Adipose tissue (tissue), 3 donors: ENCODE measurements around the gene ZNF782. TPM values are rescaled to one million over a fixed set of nuclear protein-coding genes. Genes with fewer than 3 reads are reported as not detected.
"Not testable (repeated sequence)": the region's sequence is repeated elsewhere in the genome, so short reads cannot be mapped to it uniquely, and the experiment has no call there.

Experiments
- H3K27ac ChIP-seq: one replicate; pipeline ENCODE4 v1.5.1; 2013; ENCODE audit warnings: low read depth, low read length
- WGBS, 3 donors: extraction: QIAGEN DNeasy Blood & Tissue Kit; methylation state at CpG; one replicate each; pipeline ENCODE4 v1.1.7; 2013; 5-methylcytosine and 5-hydroxymethylcytosine counted together
- polyA plus RNA-seq, 3 donors: library from polyadenylated mRNA; stranded (reverse); fragments of 200-250 nt; gene quantifications; one replicate each; pipeline ENCODE4 v1.2.3, GENCODE V29; 2013
- donor health status: healthy with polysubstance abuse.
- donor health status: Bipolar disorder and iron deficiency.
- donor health status: healthy.

ZNF782 gene
- polyA plus RNA-seq, 3 donors, result 0.67 to 2.5 (median 1.1) TPM

GRCh38 chr9:96858018-96858573 is 3.8 kb upstream of the ZNF782 start:
- no peak overlapping the region for H3K27ac ChIP-seq
- 82 to 94% (median 91%) methylated on average over 2 of the region's 2 CpGs for WGBS, 3 donors

- H3K27ac ChIP-seq, result no peak overlapping the region
- 10 to 21% (median 17%) methylated on average over 6 of the region's 6 CpGs for WGBS, 3 donors
These were observed 2.3 kb upstream of the ZNF782 start for GRCh38 chr9:96856363-96857286.

GRCh38 chr9:96854651-96855273 is 448 bp upstream of the ZNF782 start:
- 18 to 21% (median 20%) methylated on average over 16 of the region's 16 CpGs for WGBS, 3 donors

GRCh38 chr9:96852676-96853075 is 1.6 kb downstream of the ZNF782 start:
- H3K27ac ChIP-seq, result no peak overlapping the region
- 52 to 87% (median 82%) methylated on average over 4 of the region's 4 CpGs for WGBS, 3 donors

More at GRCh38 chr9:96854651-96855273, 448 bp upstream of the ZNF782 start:
- H3K27ac ChIP-seq, result no peak overlapping the region

GRCh38 chr9:96844040-96844439 is 10.3 kb downstream of the ZNF782 start:
- 18 to 86% (median 82%) methylated on average over 2 of the region's 2 CpGs for WGBS, 3 donors
- no peak overlapping the region for H3K27ac ChIP-seq

- WGBS, 3 donors, result 96 to 98% (median 96%) methylated on average over 6 of the region's 6 CpGs
- H3K27ac ChIP-seq, result no peak overlapping the region
These were observed 35.8 kb downstream of the ZNF782 start for GRCh38 chr9:96818533-96818932.

GRCh38 chr9:96817973-96818372 is 36.3 kb downstream of the ZNF782 start:
- no peak overlapping the region for H3K27ac ChIP-seq
- whole genome bisulfite sequencing, 3 donors, result 99 to 100% (median 100%) methylated on average over 2 of the region's 2 CpGs

- H3K27ac ChIP-seq, result no peak overlapping the region
- 92 to 97% (median 96%) methylated on average over 1 of the region's 1 CpG for WGBS, 3 donors
These were observed 40.7 kb downstream of the ZNF782 start for GRCh38 chr9:96813607-96814006.

- WGBS, 3 donors, result 100% methylated on average over 1 of the region's 2 CpGs; no CpG with 5 or more reads in 2 of the 3 donors
- not testable (repeated sequence) for H3K27ac ChIP-seq
These were observed 55.4 kb downstream of the ZNF782 start for GRCh38 chr9:96798959-96799358.

- H3K27ac ChIP-seq, result no peak overlapping the region
- WGBS, 3 donors, result 95 to 97% (median 96%) methylated on average over 3 of the region's 3 CpGs
These were observed 70.3 kb downstream of the ZNF782 start for GRCh38 chr9:96784021-96784420.

GRCh38 chr9:96782235-96782634 is 72.1 kb downstream of the ZNF782 start:
- H3K27ac ChIP-seq, result no peak overlapping the region

GRCh38 chr9:96781552-96781951 is 72.8 kb downstream of the ZNF782 start:
- no peak overlapping the region for H3K27ac ChIP-seq
- WGBS, 3 donors, result 73 to 79% (median 79%) methylated on average over 3 of the region's 3 CpGs

- H3K27ac ChIP-seq, result no peak overlapping the region
- WGBS, 3 donors, result 27 to 45% (median 39%) methylated on average over 2 of the region's 2 CpGs
These were observed 75.2 kb downstream of the ZNF782 start for GRCh38 chr9:96779089-96779488.

GRCh38 chr9:96777426-96777864 is 76.9 kb downstream of the ZNF782 start:
- WGBS, 3 donors, result 1 to 5% (median 5%) methylated on average over 23 of the region's 23 CpGs
- no peak overlapping the region for H3K27ac ChIP-seq

- 76 to 99% (median 97%) methylated on average over 2 of the region's 2 CpGs for WGBS, 3 donors
- H3K27ac ChIP-seq, result no peak overlapping the region
These were observed 83.2 kb downstream of the ZNF782 start for GRCh38 chr9:96771124-96771523.

- no peak overlapping the region for H3K27ac ChIP-seq
- WGBS, 3 donors, result 97 to 98% (median 98%) methylated on average over 6 of the region's 6 CpGs
These were observed 84.3 kb downstream of the ZNF782 start for GRCh38 chr9:96769989-96770388.
